ENCODE results near the gene ENOX1.

Gene ENOX1

GRCh38 chr13:43444081-43444480 lies 342.7 kb downstream of the ENOX1 start:
- Histone ChIP-seq H3K4me3 (ENCODE audit: low read depth in 1 of 5, low read length in 5 of 5) (no peak overlapping the region), H3K4me1 (ENCODE audit: control insufficient read depth in 5 of 5, insufficient read depth in 5 of 5, low read length in 5 of 5) (peaks cover 0 to 6% (median 0%) of the 10 kb centered on the region in 5 donors), H3K9me3 (ENCODE audit: control insufficient read depth in 5 of 5, low read length in 5 of 5) (no peaks in the 10 kb centered on the region), H3K27me3 (ENCODE audit: control insufficient read depth in 5 of 5, insufficient read depth in 4 of 5, low read length in 5 of 5) (no peaks in the 10 kb centered on the region), H3K27ac (ENCODE audit: low read depth, low read length) (no peak overlapping the region), H3K9ac (ENCODE audit: low read length in 5 of 5) (no peak overlapping the region), H3K36me3 (ENCODE audit: control insufficient read depth in 5 of 5, insufficient read depth in 5 of 5, low read length in 5 of 5) (no peaks in the 10 kb centered on the region)

DNA sequence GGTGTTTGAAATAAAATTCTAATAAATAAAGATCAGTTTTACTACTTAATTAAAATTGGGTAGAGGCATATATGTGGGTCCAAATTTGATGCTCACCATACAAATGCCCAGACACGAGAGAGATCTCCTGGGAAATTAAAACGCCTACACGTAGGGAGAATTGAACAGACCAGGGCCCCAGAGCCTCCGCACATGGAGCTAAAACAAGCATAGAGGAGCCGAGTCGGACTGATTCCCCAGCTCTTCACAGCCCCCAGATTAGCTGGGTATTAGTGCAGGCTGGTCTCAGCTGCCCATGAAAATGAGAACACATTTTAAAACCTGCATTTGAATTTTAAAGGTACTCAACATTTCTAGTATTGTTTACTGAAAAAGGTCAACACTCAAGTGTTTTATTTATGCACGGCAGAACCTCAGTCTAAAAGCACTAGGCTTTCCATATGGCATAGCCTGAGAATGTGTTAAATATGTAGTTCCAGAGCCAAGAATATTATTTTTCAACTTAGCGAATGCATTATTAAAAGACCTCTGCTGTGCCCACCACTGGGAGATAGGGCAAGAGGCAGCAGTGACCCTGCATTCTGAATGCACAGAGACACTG lies 344.8 kb downstream of the ENOX1 start:
- Histone ChIP-seq H3K36me3 (ENCODE audit: control insufficient read depth in 5 of 5, insufficient read depth in 5 of 5, low read length in 5 of 5) (no peaks in the 10 kb centered on the region), H3K9me3 (ENCODE audit: control insufficient read depth in 5 of 5, low read length in 5 of 5) (no peaks in the 10 kb centered on the region), H3K27me3 (ENCODE audit: control insufficient read depth in 5 of 5, insufficient read depth in 4 of 5, low read length in 5 of 5) (no peaks in the 10 kb centered on the region), H3K9ac (ENCODE audit: low read length in 5 of 5) (no peak overlapping the region), H3K4me1 (ENCODE audit: control insufficient read depth in 5 of 5, insufficient read depth in 5 of 5, low read length in 5 of 5) (peaks cover 0 to 9% (median 0%) of the 10 kb centered on the region in 5 donors), H3K27ac (ENCODE audit: low read depth, low read length) (no peak overlapping the region), H3K4me3 (ENCODE audit: low read depth in 1 of 5, low read length in 5 of 5) (no peak overlapping the region)

DNA sequence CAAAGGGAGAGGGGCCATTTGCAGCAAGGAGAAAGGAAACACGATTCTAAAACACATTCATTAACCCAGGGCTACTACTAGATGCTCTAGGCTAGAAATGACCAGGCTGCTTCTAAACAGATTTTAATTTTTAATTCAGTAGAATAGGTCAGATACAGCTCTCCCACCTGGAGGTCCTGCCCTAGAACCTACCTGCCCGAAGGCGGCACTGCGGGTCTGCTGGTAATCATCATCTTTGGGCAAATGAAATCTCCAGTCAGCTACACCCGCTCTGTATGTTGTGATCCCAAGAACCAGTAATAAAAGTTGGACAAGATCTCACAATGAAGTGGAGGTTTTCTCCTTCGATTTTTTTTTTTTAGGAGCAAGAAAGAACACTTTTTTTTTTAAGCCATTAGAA lies 345.3 kb downstream of the ENOX1 start:
- Histone ChIP-seq H3K4me1 (ENCODE audit: control insufficient read depth in 5 of 5, insufficient read depth in 5 of 5, low read length in 5 of 5) (peaks cover 0 to 9% (median 0%) of the 10 kb centered on the region in 5 donors), H3K9me3 (ENCODE audit: control insufficient read depth in 5 of 5, low read length in 5 of 5) (no peaks in the 10 kb centered on the region), H3K9ac (ENCODE audit: low read length in 5 of 5) (no peak overlapping the region), H3K4me3 (ENCODE audit: low read depth in 1 of 5, low read length in 5 of 5) (no peak overlapping the region), H3K27me3 (ENCODE audit: control insufficient read depth in 5 of 5, insufficient read depth in 4 of 5, low read length in 5 of 5) (no peaks in the 10 kb centered on the region), H3K36me3 (ENCODE audit: control insufficient read depth in 5 of 5, insufficient read depth in 5 of 5, low read length in 5 of 5) (no peaks in the 10 kb centered on the region), H3K27ac (ENCODE audit: low read depth, low read length) (no peak overlapping the region)

DNA sequence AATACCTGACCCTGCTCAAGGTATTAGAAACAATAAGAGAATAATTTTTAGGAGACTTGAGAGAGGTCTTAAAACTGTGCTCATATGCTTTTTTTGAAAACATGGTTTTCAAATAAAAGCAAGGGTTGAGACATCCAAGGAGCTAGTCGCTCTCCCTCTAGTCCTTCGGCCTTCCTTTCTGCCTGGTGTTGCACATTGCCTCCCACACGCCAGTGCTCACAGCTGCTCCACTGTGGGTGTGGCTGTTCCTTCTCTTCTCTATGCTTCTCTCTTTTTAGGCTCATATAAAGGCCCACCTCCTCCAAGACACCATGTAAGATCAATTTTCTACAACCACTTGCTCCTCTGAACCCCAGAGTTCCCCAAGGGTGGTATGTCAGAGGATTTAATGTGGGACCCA lies 352.6 kb downstream of the ENOX1 start:
- Histone ChIP-seq H3K4me1 (ENCODE audit: control insufficient read depth in 5 of 5, insufficient read depth in 5 of 5, low read length in 5 of 5) (peaks cover 0 to 9% (median 0%) of the 10 kb centered on the region in 5 donors), H3K36me3 (ENCODE audit: control insufficient read depth in 5 of 5, insufficient read depth in 5 of 5, low read length in 5 of 5) (no peaks in the 10 kb centered on the region), H3K9ac (ENCODE audit: low read length in 5 of 5) (no peak overlapping the region), H3K4me3 (ENCODE audit: low read depth in 1 of 5, low read length in 5 of 5) (no peak overlapping the region), H3K27me3 (ENCODE audit: control insufficient read depth in 5 of 5, insufficient read depth in 4 of 5, low read length in 5 of 5) (no peaks in the 10 kb centered on the region), H3K9me3 (ENCODE audit: control insufficient read depth in 5 of 5, low read length in 5 of 5) (no peaks in the 10 kb centered on the region), H3K27ac (ENCODE audit: low read depth, low read length) (no peak overlapping the region)

DNA sequence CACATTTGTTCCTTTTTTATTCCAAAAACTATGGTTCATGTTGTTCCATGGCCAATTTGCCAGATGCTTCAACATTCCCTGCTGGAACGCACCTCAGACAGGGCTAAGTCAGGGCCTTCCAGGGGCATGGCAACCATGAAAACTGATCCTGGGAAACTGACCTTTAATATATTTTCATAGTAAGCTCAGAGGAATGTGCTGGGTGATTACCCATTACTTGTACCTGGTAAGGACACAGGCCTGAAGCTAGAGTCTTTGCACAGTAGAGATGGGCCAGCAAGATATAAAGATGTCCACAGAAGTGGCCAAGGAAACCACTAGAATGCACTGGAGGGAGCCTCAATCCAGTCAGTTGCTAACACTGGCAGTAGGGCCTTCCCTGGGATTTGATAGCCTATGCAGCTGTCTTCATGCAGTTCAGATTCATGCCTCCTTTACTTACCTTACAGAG lies 353.1 kb downstream of the ENOX1 start:
- no peaks in the 10 kb centered on the region for H3K27me3 ChIP-seq (ENCODE audit: control insufficient read depth in 5 of 5, insufficient read depth in 4 of 5, low read length in 5 of 5)

DNA sequence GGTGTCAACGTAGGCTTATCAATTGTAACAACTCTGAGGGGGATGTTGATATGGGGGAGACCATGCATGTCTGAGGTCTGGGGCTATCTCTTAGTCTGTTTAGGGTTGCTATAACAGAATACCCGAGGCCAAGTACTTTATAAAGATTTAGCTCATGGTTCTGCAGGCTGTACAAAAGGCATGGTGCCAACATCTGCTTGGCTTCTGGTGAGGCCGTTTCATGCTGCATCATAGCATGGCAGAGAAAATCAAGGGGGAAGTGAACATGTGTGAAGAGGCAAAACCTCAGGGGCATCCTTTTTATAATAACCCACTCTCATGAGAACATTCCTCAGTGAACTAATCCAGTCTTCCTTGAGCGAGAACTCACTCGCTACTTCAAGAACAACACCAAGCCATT lies 353.8 kb downstream of the ENOX1 start:
- no peaks in the 10 kb centered on the region for H3K9me3 ChIP-seq (ENCODE audit: control insufficient read depth in 5 of 5, low read length in 5 of 5)
- no peaks in the 10 kb centered on the region for H3K4me1 ChIP-seq (ENCODE audit: control insufficient read depth in 5 of 5, insufficient read depth in 5 of 5, low read length in 5 of 5)
- no peak overlapping the region for H3K27ac ChIP-seq (ENCODE audit: low read depth, low read length)
- H3K27me3 ChIP-seq (ENCODE audit: control insufficient read depth in 5 of 5, insufficient read depth in 4 of 5, low read length in 5 of 5) = no peaks in the 10 kb centered on the region
- H3K9ac ChIP-seq (ENCODE audit: low read length in 5 of 5) = no peak overlapping the region
- no peak overlapping the region for H3K4me3 ChIP-seq (ENCODE audit: low read depth in 1 of 5, low read length in 5 of 5)
- no peaks in the 10 kb centered on the region for H3K36me3 ChIP-seq (ENCODE audit: control insufficient read depth in 5 of 5, insufficient read depth in 5 of 5, low read length in 5 of 5)

More for the DNA sequence above, 353.1 kb downstream of the ENOX1 start:
- H3K36me3 ChIP-seq (ENCODE audit: control insufficient read depth in 5 of 5, insufficient read depth in 5 of 5, low read length in 5 of 5) = no peaks in the 10 kb centered on the region
- no peak overlapping the region for H3K4me3 ChIP-seq (ENCODE audit: low read depth in 1 of 5, low read length in 5 of 5)
- peaks cover 0 to 7% (median 0%) of the 10 kb centered on the region in 5 donors for H3K4me1 ChIP-seq (ENCODE audit: control insufficient read depth in 5 of 5, insufficient read depth in 5 of 5, low read length in 5 of 5)
- H3K9me3 ChIP-seq (ENCODE audit: control insufficient read depth in 5 of 5, low read length in 5 of 5) = no peaks in the 10 kb centered on the region
- no peak overlapping the region for H3K9ac ChIP-seq (ENCODE audit: low read length in 5 of 5)
- no peak overlapping the region for H3K27ac ChIP-seq (ENCODE audit: low read depth, low read length)

GRCh38 chr13:43431841-43432240 lies 354.9 kb downstream of the ENOX1 start:
- H3K9me3 ChIP-seq (ENCODE audit: control insufficient read depth in 5 of 5, low read length in 5 of 5) = no peaks in the 10 kb centered on the region
- H3K4me3 ChIP-seq (ENCODE audit: low read depth in 1 of 5, low read length in 5 of 5) = no peak overlapping the region
- H3K4me1 ChIP-seq (ENCODE audit: control insufficient read depth in 5 of 5, insufficient read depth in 5 of 5, low read length in 5 of 5) = peaks cover 0 to 5% (median 0%) of the 10 kb centered on the region in 5 donors
- no peaks in the 10 kb centered on the region for H3K27me3 ChIP-seq (ENCODE audit: control insufficient read depth in 5 of 5, insufficient read depth in 4 of 5, low read length in 5 of 5)
- no peak overlapping the region for H3K27ac ChIP-seq (ENCODE audit: low read depth, low read length)
- no peak overlapping the region for H3K9ac ChIP-seq (ENCODE audit: low read length in 5 of 5)
- H3K36me3 ChIP-seq (ENCODE audit: control insufficient read depth in 5 of 5, insufficient read depth in 5 of 5, low read length in 5 of 5) = no peaks in the 10 kb centered on the region

GRCh38 chr13:43431290-43431716 lies 355.5 kb downstream of the ENOX1 start:
- no peak overlapping the region for H3K4me3 ChIP-seq (ENCODE audit: low read depth in 1 of 5, low read length in 5 of 5)
- peaks cover 0 to 5% (median 0%) of the 10 kb centered on the region in 5 donors for H3K4me1 ChIP-seq (ENCODE audit: control insufficient read depth in 5 of 5, insufficient read depth in 5 of 5, low read length in 5 of 5)
- H3K27ac ChIP-seq (ENCODE audit: low read depth, low read length) = no peak overlapping the region
- no peaks in the 10 kb centered on the region for H3K9me3 ChIP-seq (ENCODE audit: control insufficient read depth in 5 of 5, low read length in 5 of 5)
- H3K9ac ChIP-seq (ENCODE audit: low read length in 5 of 5) = no peak overlapping the region
- no peaks in the 10 kb centered on the region for H3K27me3 ChIP-seq (ENCODE audit: control insufficient read depth in 5 of 5, insufficient read depth in 4 of 5, low read length in 5 of 5)
- no peaks in the 10 kb centered on the region for H3K36me3 ChIP-seq (ENCODE audit: control insufficient read depth in 5 of 5, insufficient read depth in 5 of 5, low read length in 5 of 5)

DNA sequence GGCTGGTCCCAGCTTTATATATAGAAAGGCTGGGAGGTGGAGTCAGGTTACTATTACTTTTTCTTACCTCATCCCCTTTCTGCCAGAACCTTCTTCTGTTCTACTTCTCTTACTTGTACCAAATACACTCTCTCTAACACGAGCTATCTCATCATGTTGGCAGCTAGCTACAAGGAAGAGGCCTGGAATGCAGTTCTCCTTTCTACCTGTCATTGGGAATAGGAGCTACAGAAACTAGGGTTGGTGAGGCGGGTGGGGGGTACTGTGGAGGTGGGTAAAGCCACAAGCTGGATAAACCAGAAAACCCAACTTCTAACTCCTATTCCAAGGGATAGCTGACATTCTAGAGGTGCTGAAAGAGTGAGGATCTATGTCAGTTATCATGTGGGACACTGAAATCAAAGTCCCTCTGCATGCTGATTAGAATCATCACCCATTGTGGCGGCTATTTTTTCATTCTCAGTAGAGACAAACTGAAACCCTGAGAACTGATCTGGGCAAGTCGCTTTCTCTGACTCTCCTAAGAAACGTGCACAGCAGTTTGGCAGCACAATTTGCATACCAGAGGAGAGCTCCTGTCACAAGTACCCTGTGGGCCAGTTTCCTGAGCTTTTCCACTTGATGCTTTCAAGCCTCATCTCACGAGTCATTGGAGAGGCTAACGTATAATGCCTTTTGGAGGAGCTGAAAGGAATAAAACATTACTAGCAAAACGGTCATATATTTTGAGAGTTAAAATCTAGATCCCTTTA lies 358.1 kb downstream of the ENOX1 start:
- Histone ChIP-seq H3K4me1 (ENCODE audit: control insufficient read depth in 5 of 5, insufficient read depth in 5 of 5, low read length in 5 of 5) (peaks cover 0 to 5% (median 0%) of the 10 kb centered on the region in 5 donors), H3K27ac (ENCODE audit: low read depth, low read length) (no peak overlapping the region), H3K9ac (ENCODE audit: low read length in 5 of 5) (no peak overlapping the region), H3K27me3 (ENCODE audit: control insufficient read depth in 5 of 5, insufficient read depth in 4 of 5, low read length in 5 of 5) (no peaks in the 10 kb centered on the region), H3K36me3 (ENCODE audit: control insufficient read depth in 5 of 5, insufficient read depth in 5 of 5, low read length in 5 of 5) (no peaks in the 10 kb centered on the region), H3K4me3 (ENCODE audit: low read depth in 1 of 5, low read length in 5 of 5) (no peak overlapping the region), H3K9me3 (ENCODE audit: control insufficient read depth in 5 of 5, low read length in 5 of 5) (no peaks in the 10 kb centered on the region)

GRCh38 chr13:43426355-43426754 lies 360.4 kb downstream of the ENOX1 start:
- H3K27me3 ChIP-seq (ENCODE audit: control insufficient read depth in 5 of 5, insufficient read depth in 4 of 5, low read length in 5 of 5) = no peaks in the 10 kb centered on the region

More at GRCh38 chr13:43426355-43426754, 360.4 kb downstream of the ENOX1 start:
- H3K4me3 ChIP-seq (ENCODE audit: low read depth in 1 of 5, low read length in 5 of 5) = no peak overlapping the region
- no peak overlapping the region for H3K9ac ChIP-seq (ENCODE audit: low read length in 5 of 5)
- no peaks in the 10 kb centered on the region for H3K36me3 ChIP-seq (ENCODE audit: control insufficient read depth in 5 of 5, insufficient read depth in 5 of 5, low read length in 5 of 5)
- H3K27ac ChIP-seq (ENCODE audit: low read depth, low read length) = no peak overlapping the region
- H3K4me1 ChIP-seq (ENCODE audit: control insufficient read depth in 5 of 5, insufficient read depth in 5 of 5, low read length in 5 of 5) = peaks cover 0 to 5% (median 0%) of the 10 kb centered on the region in 5 donors
- no peaks in the 10 kb centered on the region for H3K9me3 ChIP-seq (ENCODE audit: control insufficient read depth in 5 of 5, low read length in 5 of 5)
